ENCODE results near the gene DCBLD2. TPM values are rescaled to one million over a fixed set of nuclear protein-coding genes. Genes with fewer than 3 reads are reported as not detected.
"Not testable (repeated sequence)": the region's sequence is repeated elsewhere in the genome, so short reads cannot be mapped to it uniquely, and the experiment has no call there.

DCBLD2 gene
- total RNA-seq, 1 experiment from 2014 or later: 138 TPM

GRCh38 chr3:98897701-98898100 lies 3.8 kb downstream of the DCBLD2 start:
- DNase-seq (ENCODE audit: low read depth): no peak
- in situ Hi-C loops (cut with HindIII; ENCODE audit: low pct_unique_long_range_greater_than_20kb, low sequenced_read_pairs): loop anchor here (5.0 kb wide), 1 partner anchor 85 kb away; no protein-coding TSS in a partner anchor

- in situ Hi-C loops (cut with HindIII; ENCODE audit: low pct_unique_long_range_greater_than_20kb, low sequenced_read_pairs): loop anchor here (5.0 kb wide), 1 partner anchor 87 kb away; no protein-coding TSS in a partner anchor
- DNase-seq (ENCODE audit: low read depth): peak; percentile 47
These were observed 6.5 kb downstream of the DCBLD2 start for GRCh38 chr3:98894791-98895576.

- in situ Hi-C loops (cut with HindIII; ENCODE audit: low pct_unique_long_range_greater_than_20kb, low sequenced_read_pairs): no loop called here
- peak; percentile 53 for DNase-seq (ENCODE audit: low read depth)
These were observed 7.8 kb downstream of the DCBLD2 start for GRCh38 chr3:98893740-98894139.

GRCh38 chr3:98892263-98892662 lies 9.2 kb downstream of the DCBLD2 start:
- DNase-seq (ENCODE audit: low read depth): no peak
- in situ Hi-C loops (cut with HindIII; ENCODE audit: low pct_unique_long_range_greater_than_20kb, low sequenced_read_pairs): no loop called here

- in situ Hi-C loops (cut with HindIII; ENCODE audit: low pct_unique_long_range_greater_than_20kb, low sequenced_read_pairs): no loop called here
- DNase-seq (ENCODE audit: low read depth): peak; percentile 58
These were observed 10.3 kb downstream of the DCBLD2 start for GRCh38 chr3:98890965-98891910.

- no peak for DNase-seq (ENCODE audit: low read depth)
- in situ Hi-C loops (cut with HindIII; ENCODE audit: low pct_unique_long_range_greater_than_20kb, low sequenced_read_pairs): no loop called here
These were observed 11.2 kb downstream of the DCBLD2 start for GRCh38 chr3:98890181-98890835.

GRCh38 chr3:98887684-98888083 lies 13.8 kb downstream of the DCBLD2 start:
- DNase-seq (ENCODE audit: low read depth): no peak
- in situ Hi-C loops (cut with HindIII; ENCODE audit: low pct_unique_long_range_greater_than_20kb, low sequenced_read_pairs): no loop called here

GRCh38 chr3:98886525-98886924 lies 15.0 kb downstream of the DCBLD2 start:
- in situ Hi-C loops (cut with HindIII; ENCODE audit: low pct_unique_long_range_greater_than_20kb, low sequenced_read_pairs): no loop called here
- no peak for DNase-seq (ENCODE audit: low read depth)

GRCh38 chr3:98885851-98886250 lies 15.6 kb downstream of the DCBLD2 start:
- no peak for DNase-seq (ENCODE audit: low read depth)
- in situ Hi-C loops (cut with HindIII; ENCODE audit: low pct_unique_long_range_greater_than_20kb, low sequenced_read_pairs): no loop called here

- no peak for DNase-seq (ENCODE audit: low read depth)
- in situ Hi-C loops (cut with HindIII; ENCODE audit: low pct_unique_long_range_greater_than_20kb, low sequenced_read_pairs): no loop called here
These were observed 16.7 kb downstream of the DCBLD2 start for GRCh38 chr3:98884675-98885371.

- in situ Hi-C loops (cut with HindIII; ENCODE audit: low pct_unique_long_range_greater_than_20kb, low sequenced_read_pairs); DNase-seq (ENCODE audit: low read depth): not testable (repeated sequence)
These were observed 18.7 kb downstream of the DCBLD2 start for GRCh38 chr3:98882614-98883333.

GRCh38 chr3:98877132-98877531 lies 24.4 kb downstream of the DCBLD2 start:
- DNase-seq (ENCODE audit: low read depth): no peak
- in situ Hi-C loops (cut with HindIII; ENCODE audit: low pct_unique_long_range_greater_than_20kb, low sequenced_read_pairs): no loop called here

- in situ Hi-C loops (cut with HindIII; ENCODE audit: low pct_unique_long_range_greater_than_20kb, low sequenced_read_pairs): no loop called here
- DNase-seq (ENCODE audit: low read depth): no peak
These were observed 26.0 kb downstream of the DCBLD2 start for GRCh38 chr3:98875535-98875934.

GRCh38 chr3:98874602-98875249 lies 26.8 kb downstream of the DCBLD2 start:
- no peak for DNase-seq (ENCODE audit: low read depth)
- in situ Hi-C loops (cut with HindIII; ENCODE audit: low pct_unique_long_range_greater_than_20kb, low sequenced_read_pairs): no loop called here

GRCh38 chr3:98869391-98869790 lies 32.1 kb downstream of the DCBLD2 start:
- DNase-seq (ENCODE audit: low read depth): no peak
- in situ Hi-C loops (cut with HindIII; ENCODE audit: low pct_unique_long_range_greater_than_20kb, low sequenced_read_pairs): no loop called here

- DNase-seq (ENCODE audit: low read depth); in situ Hi-C loops (cut with HindIII; ENCODE audit: low pct_unique_long_range_greater_than_20kb, low sequenced_read_pairs): not testable (repeated sequence)
These were observed 43.5 kb downstream of the DCBLD2 start for GRCh38 chr3:98857971-98858370.

GRCh38 chr3:98857258-98857657 lies 44.2 kb downstream of the DCBLD2 start:
- DNase-seq (ENCODE audit: low read depth); in situ Hi-C loops (cut with HindIII; ENCODE audit: low pct_unique_long_range_greater_than_20kb, low sequenced_read_pairs): not testable (repeated sequence)
